Placental epithelial cell (primary cell): ENCODE data around the gene ELP6. TPM values are rescaled to one million over a fixed set of nuclear protein-coding genes. Genes with fewer than 3 reads are reported as not detected.

Source experiments
- small RNA-seq: library from RNA; depleted of rRNA; stranded (forward); fragments of <200 nt; gene quantifications from one replicate; pipeline ENCODE3, GENCODE V24; 2012
- total RNA-seq: library from RNA; depleted of rRNA; stranded (reverse); fragments of >200 nt; gene quantifications from 2 replicates; pipeline ENCODE4 v1.2.3, GENCODE V29; 2012

The ELP6 gene
- 23.6 and 38.9 TPM in 2 replicates for total RNA-seq

GRCh38 chr3:47513125-47513929 is at the start of gene ELP6:
TSS of gene ELP6 (minus strand) at chr3:47513712. CDS start at chr3:47513590, 122 bp downstream.

GRCh38 chr3:47475570-47476329 is 37.8 kb downstream of the ELP6 start, which contains the start of gene SCAP:
TSS of gene SCAP (minus strand) at chr3:47475941. CDS start at chr3:47442993, 32,948 bp downstream.

Small RNA genes lying within 50 kb of the gene (small RNA-seq; reads per million reads assigned to genes)
- not detected for gene AC099778.2
- gene RN7SL870P, result not detected

Other genes starting within 250 kb of the ELP6 start
- 1.7 and 4.7 TPM in 2 replicates for gene KIF9, start 230.9 kb downstream of the ELP6 start, total RNA-seq
- gene KLHL18, start 230.8 kb downstream of the ELP6 start, total RNA-seq, result 20.8 and 33.3 TPM in 2 replicates
- 21.2 and 43.9 TPM in 2 replicates for gene PTPN23, start 132.7 kb downstream of the ELP6 start, total RNA-seq
- 52.6 and 84.3 TPM in 2 replicates for gene SCAP, start 37.8 kb downstream of the ELP6 start, total RNA-seq
- 0.33 and 1.6 TPM in 2 replicates for gene CSPG5, start 65.2 kb upstream of the ELP6 start, total RNA-seq